ENCODE results near the gene SURF2.
A peak's percentile ranks its signal among the peaks of the same experiment; 100 is the strongest.
"Not testable (repeated sequence)": the region's sequence is repeated elsewhere in the genome, so short reads cannot be mapped to it uniquely, and the experiment has no call there.

Gene SURF2

DNA sequence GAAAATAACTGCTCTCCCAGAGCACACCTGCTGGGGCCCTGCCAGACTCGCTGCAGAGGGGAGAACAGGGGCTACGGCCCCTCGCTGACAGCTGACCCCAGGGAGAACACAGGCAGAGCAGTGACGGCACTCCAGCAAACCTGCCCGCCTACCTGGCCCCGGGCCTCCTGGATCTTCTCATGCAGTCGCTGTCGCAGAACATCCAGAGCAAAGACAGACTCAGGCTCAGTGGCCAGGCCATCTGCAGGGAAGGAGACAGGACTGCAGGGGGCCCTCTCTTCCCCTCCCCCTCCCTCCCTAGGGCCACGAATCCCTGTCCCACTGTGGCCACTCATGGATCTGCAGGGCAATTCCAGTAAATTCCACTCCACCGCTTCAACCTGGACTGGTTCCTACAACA is 22.8 kb upstream of the SURF2 start:
- TF ChIP-seq EZH2phosphoT487 (IDR thresholded peaks at IDR 0.05; ENCODE audit: borderline replicate concordance) = no peak
- TF ChIP-seq, protein P1, sequence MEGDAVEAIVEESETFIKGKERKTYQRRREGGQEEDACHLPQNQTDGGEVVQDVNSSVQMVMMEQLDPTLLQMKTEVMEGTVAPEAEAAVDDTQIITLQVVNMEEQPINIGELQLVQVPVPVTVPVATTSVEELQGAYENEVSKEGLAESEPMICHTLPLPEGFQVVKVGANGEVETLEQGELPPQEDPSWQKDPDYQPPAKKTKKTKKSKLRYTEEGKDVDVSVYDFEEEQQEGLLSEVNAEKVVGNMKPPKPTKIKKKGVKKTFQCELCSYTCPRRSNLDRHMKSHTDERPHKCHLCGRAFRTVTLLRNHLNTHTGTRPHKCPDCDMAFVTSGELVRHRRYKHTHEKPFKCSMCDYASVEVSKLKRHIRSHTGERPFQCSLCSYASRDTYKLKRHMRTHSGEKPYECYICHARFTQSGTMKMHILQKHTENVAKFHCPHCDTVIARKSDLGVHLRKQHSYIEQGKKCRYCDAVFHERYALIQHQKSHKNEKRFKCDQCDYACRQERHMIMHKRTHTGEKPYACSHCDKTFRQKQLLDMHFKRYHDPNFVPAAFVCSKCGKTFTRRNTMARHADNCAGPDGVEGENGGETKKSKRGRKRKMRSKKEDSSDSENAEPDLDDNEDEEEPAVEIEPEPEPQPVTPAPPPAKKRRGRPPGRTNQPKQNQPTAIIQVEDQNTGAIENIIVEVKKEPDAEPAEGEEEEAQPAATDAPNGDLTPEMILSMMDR (conservative IDR thresholded peaks at IDR 0.05; ENCODE audit: low read length) = no peak
- peaks cover 40% of the 10 kb centered on the region for H4K20me1 ChIP-seq (ENCODE audit: insufficient read depth, low read length, poor library complexity, severe bottlenecking)
- peaks cover 24% of the 10 kb centered on the region for H3K4me1 ChIP-seq (ENCODE audit: insufficient read depth, low read length, poor library complexity, severe bottlenecking)
- no peak overlapping the region for H2AFZ ChIP-seq (ENCODE audit: low read length)
- peak overlapping the region; percentile 77 for H3K9ac ChIP-seq (ENCODE audit: low read depth, low read length, poor library complexity, severe bottlenecking)
- peaks cover 39% of the 10 kb centered on the region for H3K79me2 ChIP-seq (ENCODE audit: insufficient read depth, low read length)
- H3K36me3 ChIP-seq (ENCODE audit: insufficient read depth, low read length) = peaks cover 44% of the 10 kb centered on the region; the same call in 1 of the 2 replicates
- no peaks in the 10 kb centered on the region for H3K9me3 ChIP-seq (ENCODE audit: insufficient read depth, low read depth, low read length)
- peak overlapping the region; percentile 82 for H3K4me3 ChIP-seq (ENCODE audit: low read length, poor library complexity, severe bottlenecking)
- H3K9me2 ChIP-seq (replicated peaks; ENCODE audit: low read depth, low read length) = no peaks in the 10 kb centered on the region
- peak overlapping the region; percentile 79 for H3K4me2 ChIP-seq (ENCODE audit: low read depth, low read length, poor library complexity, severe bottlenecking)
- no peaks in the 10 kb centered on the region for H3K27me3 ChIP-seq (ENCODE audit: insufficient read depth, low read length, poor library complexity, severe bottlenecking)
- H3F3A ChIP-seq (ENCODE audit: low read depth) = no peaks in the 10 kb centered on the region

DNA sequence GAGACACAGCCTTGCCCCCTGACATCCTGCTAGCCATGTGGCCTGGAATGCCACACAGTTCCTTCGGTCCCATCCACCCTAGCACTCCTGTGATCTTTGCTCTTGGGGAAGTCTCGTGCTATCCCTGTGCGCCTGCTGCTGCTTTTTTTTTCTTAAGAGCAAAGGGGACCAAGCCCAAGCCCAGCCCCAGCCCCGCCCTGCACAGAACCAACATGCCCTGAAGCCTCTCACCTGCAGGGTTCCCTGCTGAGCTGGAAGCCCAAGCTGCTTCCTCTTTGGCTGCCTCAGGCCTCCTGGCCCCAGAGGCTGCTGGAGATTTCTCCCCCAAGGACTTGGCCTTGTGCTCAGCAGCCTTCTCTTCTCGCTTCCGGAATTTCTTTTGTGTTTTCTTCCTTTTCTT is 22.2 kb upstream of the SURF2 start:
- Histone ChIP-seq H3K4me3 (ENCODE audit: low read length, poor library complexity, severe bottlenecking) (peak overlapping the region; percentile 82), H2AFZ (ENCODE audit: low read length) (no peak overlapping the region), H4K20me1 (ENCODE audit: insufficient read depth, low read length, poor library complexity, severe bottlenecking) (peaks cover 40% of the 10 kb centered on the region), H3K9me3 (ENCODE audit: insufficient read depth, low read depth, low read length) (no peaks in the 10 kb centered on the region), H3K9ac (ENCODE audit: low read depth, low read length, poor library complexity, severe bottlenecking) (peak overlapping the region; percentile 77), H3K79me2 (ENCODE audit: insufficient read depth, low read length) (peaks cover 39% of the 10 kb centered on the region), H3K9me2 (replicated peaks; ENCODE audit: low read depth, low read length) (no peaks in the 10 kb centered on the region), H3K27me3 (ENCODE audit: insufficient read depth, low read length, poor library complexity, severe bottlenecking) (no peaks in the 10 kb centered on the region), H3K4me1 (ENCODE audit: insufficient read depth, low read length, poor library complexity, severe bottlenecking) (peaks cover 24% of the 10 kb centered on the region), H3F3A (ENCODE audit: low read depth) (no peaks in the 10 kb centered on the region), H3K36me3 (ENCODE audit: insufficient read depth, low read length) (peaks cover 44% of the 10 kb centered on the region; the same call in 1 of the 2 replicates), H3K4me2 (ENCODE audit: low read depth, low read length, poor library complexity, severe bottlenecking) (peak overlapping the region; percentile 79)
- TF ChIP-seq, protein P1 (conservative IDR thresholded peaks at IDR 0.05; ENCODE audit: low read length) = no peak
- no peak for TF ChIP-seq EZH2phosphoT487 (IDR thresholded peaks at IDR 0.05; ENCODE audit: borderline replicate concordance)

DNA sequence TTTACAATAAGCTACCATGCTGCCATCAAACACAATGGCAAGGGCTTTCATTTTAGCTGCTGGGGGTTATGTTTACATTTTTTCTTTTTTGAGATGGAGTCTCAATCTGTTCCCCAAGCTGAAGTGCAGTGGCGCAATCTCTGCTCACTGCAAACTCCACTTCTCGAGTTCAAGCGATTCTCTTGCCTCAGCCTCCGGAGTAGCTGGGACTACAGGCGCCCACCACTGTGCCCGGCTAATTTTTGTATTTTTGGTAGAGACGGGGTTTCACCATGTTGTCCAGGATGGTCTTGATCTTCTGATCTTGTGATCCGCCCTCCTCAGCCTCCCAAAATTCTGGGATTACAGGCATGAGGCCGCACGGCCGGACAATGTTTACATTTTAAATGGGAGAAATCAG is 21.5 kb upstream of the SURF2 start:
- peaks cover 39% of the 10 kb centered on the region for H3K79me2 ChIP-seq (ENCODE audit: insufficient read depth, low read length)
- H3K9me3 ChIP-seq (ENCODE audit: insufficient read depth, low read depth, low read length); H2AFZ ChIP-seq (ENCODE audit: low read length); H3F3A ChIP-seq (ENCODE audit: low read depth); H3K9me2 ChIP-seq (replicated peaks; ENCODE audit: low read depth, low read length); H3K27me3 ChIP-seq (ENCODE audit: insufficient read depth, low read length, poor library complexity, severe bottlenecking): not testable (repeated sequence)
- peak overlapping the region; percentile 77 for H3K9ac ChIP-seq (ENCODE audit: low read depth, low read length, poor library complexity, severe bottlenecking)
- H3K36me3 ChIP-seq (ENCODE audit: insufficient read depth, low read length) = peaks cover 41% of the 10 kb centered on the region; the same call in 1 of the 2 replicates
- peak overlapping the region; percentile 82 for H3K4me3 ChIP-seq (ENCODE audit: low read length, poor library complexity, severe bottlenecking)
- H4K20me1 ChIP-seq (ENCODE audit: insufficient read depth, low read length, poor library complexity, severe bottlenecking) = peaks cover 40% of the 10 kb centered on the region
- H3K4me2 ChIP-seq (ENCODE audit: low read depth, low read length, poor library complexity, severe bottlenecking) = peak overlapping the region; percentile 79
- peaks cover 24% of the 10 kb centered on the region for H3K4me1 ChIP-seq (ENCODE audit: insufficient read depth, low read length, poor library complexity, severe bottlenecking)

Data from Loucy (cell line).